Endometrial microvascular endothelial cells (primary cell): Measurements from ENCODE around the gene DTX3. TPM values are rescaled to one million over a fixed set of nuclear protein-coding genes. Genes with fewer than 3 reads are reported as not detected.
"Not testable (repeated sequence)": the region's sequence is repeated elsewhere in the genome, so short reads cannot be mapped to it uniquely, and the experiment has no call there.

Source experiments
- in situ Hi-C: cut with HindIII; loops from 2 replicates; pipeline ENCODE4 v1.10.0; 2017; ENCODE audit warnings: low sequenced_read_pairs, low pct_unique_long_range_greater_than_20kb; ENCODE audit errors: inconsistent ontology term
- total RNA-seq: library from RNA; depleted of rRNA; stranded (reverse); fragments of >200 nt; gene quantifications from one replicate; pipeline ENCODE4 v1.2.3, GENCODE V29; 2015; ENCODE audit errors: inconsistent ontology term

DTX3 gene
- 6.2 TPM for total RNA-seq

- in situ Hi-C loops = no loop called here
Observed at GRCh38 chr12:57604454-57604991, at the start of gene DTX3. Gene DTX3 (plus strand): TSS chr12:57604824. CDS start chr12:57606518, 1,694 bp downstream.

- in situ Hi-C loops = no loop called here
Observed at GRCh38 chr12:57554897-57555296, 49.7 kb upstream of the DTX3 start.

GRCh38 chr12:57558864-57559263, 45.8 kb upstream of the DTX3 start:
- in situ Hi-C loops = no loop called here

- in situ Hi-C loops = no loop called here
Observed at GRCh38 chr12:57560516-57560915, 44.1 kb upstream of the DTX3 start.

- in situ Hi-C loops = not testable (repeated sequence)
Observed at GRCh38 chr12:57561117-57561516, 43.5 kb upstream of the DTX3 start.

GRCh38 chr12:57563358-57563757, 41.3 kb upstream of the DTX3 start:
- in situ Hi-C loops = no loop called here

GRCh38 chr12:57564178-57564740, 40.4 kb upstream of the DTX3 start:
- in situ Hi-C loops = no loop called here

GRCh38 chr12:57568838-57569237, 35.8 kb upstream of the DTX3 start:
- in situ Hi-C loops = no loop called here

GRCh38 chr12:57569858-57570257, 34.8 kb upstream of the DTX3 start:
- in situ Hi-C loops = no loop called here

GRCh38 chr12:57570438-57570837, 34.2 kb upstream of the DTX3 start:
- in situ Hi-C loops = not testable (repeated sequence)

GRCh38 chr12:57571926-57572762, 32.5 kb upstream of the DTX3 start:
- in situ Hi-C loops = no loop called here

- in situ Hi-C loops = no loop called here
Observed at GRCh38 chr12:57574795-57575194, 29.8 kb upstream of the DTX3 start.

- in situ Hi-C loops = no loop called here
Observed at GRCh38 chr12:57575771-57576612, 28.6 kb upstream of the DTX3 start.

- in situ Hi-C loops = no loop called here
Observed at GRCh38 chr12:57576613-57577160, 27.9 kb upstream of the DTX3 start.

GRCh38 chr12:57577981-57578758, 26.5 kb upstream of the DTX3 start:
- in situ Hi-C loops = no loop called here

- in situ Hi-C loops = no loop called here
Observed at GRCh38 chr12:57579011-57579410, 25.6 kb upstream of the DTX3 start.

GRCh38 chr12:57579677-57580465, 24.8 kb upstream of the DTX3 start:
- in situ Hi-C loops = no loop called here

- in situ Hi-C loops = no loop called here
Observed at GRCh38 chr12:57580466-57580795, 24.2 kb upstream of the DTX3 start.
